ENCODE results near the gene CDK6.
"Not testable (repeated sequence)": the region's sequence is repeated elsewhere in the genome, so short reads cannot be mapped to it uniquely, and the experiment has no call there.

CDK6 gene

GRCh38 chr7:92614660-92615174 is 221.7 kb downstream of the CDK6 start:
- DNase-seq = no peak

GRCh38 chr7:92613720-92614119 is 222.7 kb downstream of the CDK6 start:
- DNase-seq = no peak

- DNase-seq = no peak
Observed at GRCh38 chr7:92613214-92613613, 223.2 kb downstream of the CDK6 start.

- DNase-seq = no peak
Observed at GRCh38 chr7:92612501-92612900, 223.9 kb downstream of the CDK6 start.

- no peak for DNase-seq
Observed at GRCh38 chr7:92611735-92612134, 224.6 kb downstream of the CDK6 start.

GRCh38 chr7:92609921-92610518 is 226.4 kb downstream of the CDK6 start:
- DNase-seq = peak in 1 of 2 experiments; percentile 28

GRCh38 chr7:92608380-92609322 is 227.7 kb downstream of the CDK6 start:
- DNase-seq = no peak

- DNase-seq = no peak
Observed at GRCh38 chr7:92606985-92607384, 229.4 kb downstream of the CDK6 start.

GRCh38 chr7:92604517-92604916 is 231.9 kb downstream of the CDK6 start:
- DNase-seq = not testable (repeated sequence)

GRCh38 chr7:92603089-92603445 is 233.3 kb downstream of the CDK6 start:
- DNase-seq = no peak

- no peak for DNase-seq
Observed at GRCh38 chr7:92602352-92603088, 233.9 kb downstream of the CDK6 start.

GRCh38 chr7:92598310-92598981 is 237.9 kb downstream of the CDK6 start:
- no peak for DNase-seq

- peak in 1 of 2 experiments; percentile 38 for DNase-seq
Observed at GRCh38 chr7:92595281-92595680, 241.1 kb downstream of the CDK6 start.

GRCh38 chr7:92594746-92595145 is 241.6 kb downstream of the CDK6 start:
- DNase-seq = no peak

- DNase-seq = no peak
Observed at GRCh38 chr7:92590711-92591310, 245.6 kb downstream of the CDK6 start.

GRCh38 chr7:92589056-92589455 is 247.3 kb downstream of the CDK6 start:
- no peak for DNase-seq

- no peak for DNase-seq
Observed at GRCh38 chr7:92588561-92588960, 247.8 kb downstream of the CDK6 start.

- no peak for DNase-seq
Observed at GRCh38 chr7:92586841-92587240, 249.5 kb downstream of the CDK6 start.

GRCh38 chr7:92586403-92586802 is 250.0 kb downstream of the CDK6 start:
- no peak for DNase-seq

GRCh38 chr7:92584953-92585352 is 251.4 kb downstream of the CDK6 start:
- peak in 1 of 2 experiments; percentile 29 for DNase-seq

GRCh38 chr7:92582948-92583347 is 253.4 kb downstream of the CDK6 start:
- DNase-seq = no peak

- DNase-seq = no peak
Observed at GRCh38 chr7:92576296-92576695, 260.1 kb downstream of the CDK6 start.
